Effector memory CD8-positive, alpha-beta T cell (primary cell): ENCODE data around the gene CA6.
"Not testable (repeated sequence)": the region's sequence is repeated elsewhere in the genome, so short reads cannot be mapped to it uniquely, and the experiment has no call there.

Source experiments
- ATAC-seq: fragments of 150-1000 bp; cut with Tn5 transposase; replicated peaks from 2 replicates; pipeline ENCODE4 v1.10.0; 2021; ENCODE audit warnings: mild to moderate bottlenecking, moderate library complexity
- DNase-seq, 3 experiments: peaks; one replicate each; pipeline ENCODE4 v3.0.0; 2021
- H3K27ac Mint-ChIP-seq, 2 donors: one replicate each; pipeline ENCODE4 v1.8.0; 2022; ENCODE audit warnings: mild to moderate bottlenecking in 2 of 2, mixed read lengths in 2 of 2, moderate library complexity in 2 of 2
- H3K27me3 Mint-ChIP-seq, 2 donors: one replicate each; pipeline ENCODE4 v1.8.0; 2022; ENCODE audit warnings: mixed read lengths in 2 of 2
- H3K36me3 Mint-ChIP-seq: one replicate; pipeline ENCODE4 v1.8.0; 2022; ENCODE audit warnings: mild to moderate bottlenecking, moderate library complexity, mixed read lengths; ENCODE audit not compliant: insufficient read depth
- H3K4me1 Mint-ChIP-seq, 2 donors: one replicate each; pipeline ENCODE4 v1.8.0; 2022; ENCODE audit warnings: low read depth in 2 of 2, mixed read lengths in 2 of 2
- H3K4me3 Mint-ChIP-seq, 2 donors: one replicate each; pipeline ENCODE4 v1.8.0; 2022; ENCODE audit warnings: mild to moderate bottlenecking in 2 of 2, mixed read lengths in 2 of 2, moderate library complexity in 2 of 2
- H3K9me3 Mint-ChIP-seq, 2 donors: one replicate each; pipeline ENCODE4 v1.8.0; 2022; ENCODE audit warnings: mixed read lengths in 2 of 2
- total RNA-seq, 9 experiments: gene quantifications; one replicate each; lab custom pipeline; 2026; lab: John Stamatoyannopoulos, UW

CA6 gene
- total RNA-seq = 0 to 1.1 (median 0.11) reads per million in 9 experiments

GRCh38 chr1:8945568-8945967 lies at the start of gene CA6:
Gene CA6 (plus strand): TSS chr1:8945868. CDS start chr1:8945887, 19 bp downstream.
- Mint-ChIP-seq H3K27me3 (peaks cover 2 to 8% of the 10 kb centered on the region in 2 donors), H3K9me3 (no peaks in the 10 kb centered on the region), H3K4me3 (peak within 1 kb of the TSS in 1 of 2 donors; percentile 27), H3K27ac (peak within 1 kb of the TSS; percentile 52 to 90), H3K36me3 (no peaks in the 10 kb centered on the region), H3K4me1 (peaks cover 11 to 38% of the 10 kb centered on the region in 2 donors)
- no peak for ATAC-seq
- DNase-seq = no peak

GRCh38 chr1:8896775-8897174 lies 48.9 kb upstream of the CA6 start:
- not testable (repeated sequence) for DNase-seq, H3K36me3 Mint-ChIP-seq, H3K27ac Mint-ChIP-seq, H3K27me3 Mint-ChIP-seq, H3K4me1 Mint-ChIP-seq, ATAC-seq, H3K9me3 Mint-ChIP-seq, H3K4me3 Mint-ChIP-seq

- DNase-seq, H3K4me1 Mint-ChIP-seq, H3K9me3 Mint-ChIP-seq, H3K36me3 Mint-ChIP-seq, H3K27me3 Mint-ChIP-seq, H3K4me3 Mint-ChIP-seq, H3K27ac Mint-ChIP-seq, ATAC-seq: not testable (repeated sequence)
Measured at GRCh38 chr1:8897505-8897904, 48.2 kb upstream of the CA6 start.

GRCh38 chr1:8898418-8898817 lies 47.2 kb upstream of the CA6 start:
- H3K4me1 Mint-ChIP-seq, H3K27me3 Mint-ChIP-seq, H3K9me3 Mint-ChIP-seq, H3K36me3 Mint-ChIP-seq, DNase-seq, ATAC-seq, H3K4me3 Mint-ChIP-seq: not testable (repeated sequence)
- H3K27ac Mint-ChIP-seq = peak overlapping the region in 1 of 2 donors; percentile 96

- Mint-ChIP-seq H3K36me3 (peaks cover 3% of the 10 kb centered on the region), H3K27ac (peak overlapping the region in 1 of 2 donors; percentile 96), H3K4me1 (peaks cover 6 to 7% of the 10 kb centered on the region in 2 donors), H3K27me3 (no peaks in the 10 kb centered on the region), H3K9me3 (no peaks in the 10 kb centered on the region), H3K4me3 (peak overlapping the region in 1 of 2 donors; percentile 72)
- no peak for DNase-seq
- no peak for ATAC-seq
Measured at GRCh38 chr1:8899046-8899445, 46.6 kb upstream of the CA6 start.

- H3K9me3 Mint-ChIP-seq, H3K27me3 Mint-ChIP-seq, H3K4me1 Mint-ChIP-seq, H3K4me3 Mint-ChIP-seq, ATAC-seq, H3K36me3 Mint-ChIP-seq, DNase-seq: not testable (repeated sequence)
- H3K27ac Mint-ChIP-seq = peak overlapping the region in 1 of 2 donors; percentile 12
Measured at GRCh38 chr1:8900684-8901083, 45.0 kb upstream of the CA6 start.

GRCh38 chr1:8902765-8903164 lies 42.9 kb upstream of the CA6 start:
- DNase-seq (no peak), ATAC-seq (no peak)
- no peaks in the 10 kb centered on the region for H3K9me3 Mint-ChIP-seq
- no peak overlapping the region for H3K4me3 Mint-ChIP-seq
- peaks cover 6% of the 10 kb centered on the region for H3K36me3 Mint-ChIP-seq
- H3K27ac Mint-ChIP-seq = no peak overlapping the region
- peaks cover 6 to 7% of the 10 kb centered on the region in 2 donors for H3K4me1 Mint-ChIP-seq
- H3K27me3 Mint-ChIP-seq = no peaks in the 10 kb centered on the region

GRCh38 chr1:8903410-8903809 lies 42.3 kb upstream of the CA6 start:
- Mint-ChIP-seq H3K9me3 (no peaks in the 10 kb centered on the region), H3K27ac (no peak overlapping the region), H3K27me3 (no peaks in the 10 kb centered on the region), H3K36me3 (peaks cover 6% of the 10 kb centered on the region), H3K4me1 (peaks cover 6 to 7% of the 10 kb centered on the region in 2 donors), H3K4me3 (no peak overlapping the region)
- ATAC-seq (no peak), DNase-seq (no peak)

- Mint-ChIP-seq H3K27ac (no peak overlapping the region), H3K4me1 (peaks cover 6 to 7% of the 10 kb centered on the region in 2 donors), H3K27me3 (no peaks in the 10 kb centered on the region), H3K36me3 (peaks cover 6% of the 10 kb centered on the region), H3K9me3 (no peaks in the 10 kb centered on the region), H3K4me3 (no peak overlapping the region)
- no peak for DNase-seq
- ATAC-seq = no peak
Measured at GRCh38 chr1:8903908-8904650, 41.6 kb upstream of the CA6 start.

GRCh38 chr1:8905582-8906191 lies 40.0 kb upstream of the CA6 start:
- H3K9me3 Mint-ChIP-seq = no peaks in the 10 kb centered on the region
- H3K27me3 Mint-ChIP-seq = no peaks in the 10 kb centered on the region
- no peak for DNase-seq
- H3K4me3 Mint-ChIP-seq = no peak overlapping the region
- H3K4me1 Mint-ChIP-seq = peaks cover 0 to 2% of the 10 kb centered on the region in 2 donors
- peak overlapping the region; percentile 14 to 18 for H3K27ac Mint-ChIP-seq
- peaks cover 3% of the 10 kb centered on the region for H3K36me3 Mint-ChIP-seq
- no peak for ATAC-seq

- no peak overlapping the region for H3K4me3 Mint-ChIP-seq
- H3K27ac Mint-ChIP-seq = no peak overlapping the region
- peaks cover 0 to 10% of the 10 kb centered on the region in 2 donors for H3K27me3 Mint-ChIP-seq
Measured at GRCh38 chr1:8908388-8909151, 37.1 kb upstream of the CA6 start.

GRCh38 chr1:8910331-8910730 lies 35.3 kb upstream of the CA6 start:
- Mint-ChIP-seq H3K9me3 (no peaks in the 10 kb centered on the region), H3K36me3 (peaks cover 3% of the 10 kb centered on the region), H3K27ac (no peak overlapping the region), H3K4me1 (peaks cover 0 to 2% of the 10 kb centered on the region in 2 donors), H3K27me3 (peaks cover 0 to 10% of the 10 kb centered on the region in 2 donors), H3K4me3 (no peak overlapping the region)
- no peak for DNase-seq
- ATAC-seq = no peak

More at GRCh38 chr1:8908388-8909151, 37.1 kb upstream of the CA6 start:
- no peaks in the 10 kb centered on the region for H3K9me3 Mint-ChIP-seq
- DNase-seq (no peak), ATAC-seq (no peak)
- peaks cover 3% of the 10 kb centered on the region for H3K36me3 Mint-ChIP-seq
- peaks cover 0 to 2% of the 10 kb centered on the region in 2 donors for H3K4me1 Mint-ChIP-seq

- Mint-ChIP-seq H3K9me3 (no peaks in the 10 kb centered on the region), H3K4me1 (peaks cover 0 to 2% of the 10 kb centered on the region in 2 donors), H3K36me3 (peaks cover 3% of the 10 kb centered on the region), H3K27me3 (peaks cover 0 to 10% of the 10 kb centered on the region in 2 donors), H3K4me3 (no peak overlapping the region), H3K27ac (no peak overlapping the region)
- DNase-seq (no peak), ATAC-seq (no peak)
Measured at GRCh38 chr1:8910914-8911313, 34.8 kb upstream of the CA6 start.
